ENCODE data around the gene GANAB. TPM values are rescaled to one million over a fixed set of nuclear protein-coding genes. Genes with fewer than 3 reads are reported as not detected.
A peak's percentile ranks its signal among the peaks of the same experiment; 100 is the strongest.

Gene GANAB
- polyA plus RNA-seq, 3 donors, result 99.7 to 116 (median 109) TPM

DNA sequence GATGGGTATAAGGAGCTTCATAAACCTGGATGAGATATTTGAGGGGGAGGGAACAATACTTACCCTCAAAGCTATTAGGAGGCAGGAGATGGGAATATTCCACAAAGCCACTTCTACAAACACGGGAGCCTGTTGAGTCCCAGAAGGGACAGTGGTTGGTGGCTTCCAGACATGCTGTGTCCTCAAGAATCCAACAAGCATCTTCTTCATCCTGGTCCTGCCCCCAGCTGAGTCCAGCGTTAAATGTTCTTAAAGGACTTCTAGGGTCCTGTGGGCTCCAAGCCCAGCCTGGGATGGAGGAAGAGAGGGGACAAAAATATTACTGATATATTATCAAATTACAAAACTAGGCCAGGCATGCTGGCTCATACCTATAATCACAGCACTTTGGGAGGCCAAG, 21.0 kb upstream of the GANAB start:
- peaks cover 66% of the 10 kb centered on the region for H3K79me2 ChIP-seq (ENCODE audit: insufficient read depth, low read length)
- peaks cover 58% of the 10 kb centered on the region for H3K4me1 Mint-ChIP-seq
- H4K20me1 ChIP-seq (ENCODE audit: insufficient read depth, low read length), result peaks cover 18% of the 10 kb centered on the region
- H3K27me3 ChIP-seq (ENCODE audit: control insufficient read depth in 2 of 2, insufficient read depth in 2 of 2, low read length in 2 of 2), result no peaks in the 10 kb centered on the region
- no peak overlapping the region for H3K9ac ChIP-seq (ENCODE audit: insufficient read depth, low read length, poor library complexity, severe bottlenecking)
- no peak overlapping the region for H3K4me3 Mint-ChIP-seq
- TF ChIP-seq, protein P1, sequence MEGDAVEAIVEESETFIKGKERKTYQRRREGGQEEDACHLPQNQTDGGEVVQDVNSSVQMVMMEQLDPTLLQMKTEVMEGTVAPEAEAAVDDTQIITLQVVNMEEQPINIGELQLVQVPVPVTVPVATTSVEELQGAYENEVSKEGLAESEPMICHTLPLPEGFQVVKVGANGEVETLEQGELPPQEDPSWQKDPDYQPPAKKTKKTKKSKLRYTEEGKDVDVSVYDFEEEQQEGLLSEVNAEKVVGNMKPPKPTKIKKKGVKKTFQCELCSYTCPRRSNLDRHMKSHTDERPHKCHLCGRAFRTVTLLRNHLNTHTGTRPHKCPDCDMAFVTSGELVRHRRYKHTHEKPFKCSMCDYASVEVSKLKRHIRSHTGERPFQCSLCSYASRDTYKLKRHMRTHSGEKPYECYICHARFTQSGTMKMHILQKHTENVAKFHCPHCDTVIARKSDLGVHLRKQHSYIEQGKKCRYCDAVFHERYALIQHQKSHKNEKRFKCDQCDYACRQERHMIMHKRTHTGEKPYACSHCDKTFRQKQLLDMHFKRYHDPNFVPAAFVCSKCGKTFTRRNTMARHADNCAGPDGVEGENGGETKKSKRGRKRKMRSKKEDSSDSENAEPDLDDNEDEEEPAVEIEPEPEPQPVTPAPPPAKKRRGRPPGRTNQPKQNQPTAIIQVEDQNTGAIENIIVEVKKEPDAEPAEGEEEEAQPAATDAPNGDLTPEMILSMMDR (IDR thresholded peaks at IDR 0.05), result no peak
- H3K4me3 ChIP-seq (replicated peaks in 1 of 3; ENCODE audit: low read depth in 2 of 3, low read length in 3 of 3), result no peak overlapping the region
- no peak overlapping the region for H2AFZ ChIP-seq (ENCODE audit: insufficient read depth, low read depth, low read length, poor library complexity, severe bottlenecking)
- H3K27me3 Mint-ChIP-seq (ENCODE audit: low read depth in 3 of 3), result no peaks in the 10 kb centered on the region
- peaks cover 11 to 26% of the 10 kb centered on the region in 2 donors for H3K36me3 Mint-ChIP-seq
- peak overlapping the region in 1 of 7 donors; percentile 13 for H3K27ac Mint-ChIP-seq
- peak overlapping the region in 1 of 2 donors; percentile 7 for H3K27ac ChIP-seq (ENCODE audit: low read depth in 1 of 2, low read length in 2 of 2)
- DNase-seq, result no peak
- no peaks in the 10 kb centered on the region for H3K9me3 ChIP-seq (replicated peaks in 1 of 2; ENCODE audit: control insufficient read depth in 1 of 2, insufficient read depth in 1 of 2, low read length in 2 of 2)
- no peak overlapping the region for H3K4me2 ChIP-seq (replicated peaks; ENCODE audit: extremely low read depth, low read length, poor library complexity, severe bottlenecking)
- intact Hi-C loops (cut with micrococcal nuclease), result no loop called here
- peaks cover 39 to 42% of the 10 kb centered on the region in 2 donors for H3K4me1 ChIP-seq (ENCODE audit: control insufficient read depth in 1 of 2, insufficient read depth in 2 of 2, low read length in 2 of 2)
- WGBS (ENCODE audit: insufficient coverage), result no CpG with 5 or more reads among the region's 2 CpGs
- peaks cover 10 to 18% of the 10 kb centered on the region in 2 donors for H3K36me3 ChIP-seq (replicated peaks in 1 of 2; ENCODE audit: control insufficient read depth in 1 of 2, insufficient read depth in 2 of 2, low read length in 2 of 2)
- peaks cover 0 to 2% (median 0%) of the 10 kb centered on the region in 7 donors for H3K9me3 Mint-ChIP-seq

DNA sequence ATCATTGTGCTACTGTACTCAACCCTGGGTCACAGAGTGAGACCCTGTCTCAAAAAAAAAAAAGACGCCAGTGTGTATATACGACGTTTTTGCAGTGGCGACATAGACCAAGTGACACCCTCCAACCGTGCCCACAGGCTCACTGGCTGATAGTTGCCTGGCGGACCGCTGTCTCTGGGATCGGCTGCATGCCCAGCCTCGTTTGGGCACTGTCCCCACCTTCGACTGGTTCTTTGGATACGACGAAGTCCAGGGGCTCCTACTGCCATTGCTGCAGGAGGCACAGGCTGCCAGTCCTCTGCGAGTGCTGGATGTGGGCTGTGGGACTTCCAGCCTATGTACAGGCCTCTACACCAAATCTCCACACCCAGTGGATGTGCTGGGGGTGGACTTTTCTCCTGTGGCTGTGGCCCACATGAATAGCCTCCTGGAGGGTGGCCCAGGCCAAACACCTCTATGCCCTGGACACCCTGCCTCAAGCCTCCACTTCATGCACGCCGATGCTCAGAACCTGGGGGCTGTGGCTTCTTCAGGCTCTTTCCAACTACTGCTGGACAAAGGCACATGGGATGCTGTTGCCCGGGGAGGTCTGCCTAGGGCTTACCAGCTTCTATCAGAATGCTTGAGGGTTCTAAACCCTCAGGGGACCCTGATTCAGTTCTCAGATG, 20.0 kb upstream of the GANAB start:
- Mint-ChIP-seq H3K4me3 (peak overlapping the region; percentile 92 to 97), H3K9me3 (no peaks in the 10 kb centered on the region), H3K27me3 (ENCODE audit: low read depth in 3 of 3) (no peaks in the 10 kb centered on the region), H3K36me3 (peaks cover 13 to 31% of the 10 kb centered on the region in 2 donors), H3K27ac (peak overlapping the region in 4 of 7 donors; percentile 33 to 92 (median 83)), H3K4me1 (peaks cover 54% of the 10 kb centered on the region)
- intact Hi-C loops (cut with micrococcal nuclease), result no loop called here
- Histone ChIP-seq H3K27ac (ENCODE audit: low read depth in 1 of 2, low read length in 2 of 2) (peak overlapping the region in 1 of 2 donors; percentile 86), H3K9ac (ENCODE audit: insufficient read depth, low read length, poor library complexity, severe bottlenecking) (peak overlapping the region; percentile 78), H4K20me1 (ENCODE audit: insufficient read depth, low read length) (peaks cover 18% of the 10 kb centered on the region), H3K36me3 (replicated peaks in 1 of 2; ENCODE audit: control insufficient read depth in 1 of 2, insufficient read depth in 2 of 2, low read length in 2 of 2) (peaks cover 10 to 26% of the 10 kb centered on the region in 2 donors), H3K4me3 (replicated peaks in 1 of 3; ENCODE audit: low read depth in 2 of 3, low read length in 3 of 3) (peak overlapping the region; percentile 70 to 99 (median 99)), H3K4me1 (ENCODE audit: control insufficient read depth in 1 of 2, insufficient read depth in 2 of 2, low read length in 2 of 2) (peaks cover 35 to 37% of the 10 kb centered on the region in 2 donors), H2AFZ (ENCODE audit: insufficient read depth, low read depth, low read length, poor library complexity, severe bottlenecking) (no peak overlapping the region), H3K27me3 (ENCODE audit: control insufficient read depth in 2 of 2, insufficient read depth in 2 of 2, low read length in 2 of 2) (no peaks in the 10 kb centered on the region), H3K9me3 (replicated peaks in 1 of 2; ENCODE audit: control insufficient read depth in 1 of 2, insufficient read depth in 1 of 2, low read length in 2 of 2) (no peaks in the 10 kb centered on the region), H3K4me2 (replicated peaks; ENCODE audit: extremely low read depth, low read length, poor library complexity, severe bottlenecking) (peak overlapping the region; percentile 90), H3K79me2 (ENCODE audit: insufficient read depth, low read length) (peaks cover 65% of the 10 kb centered on the region)
- 76% methylated on average over 12 of the region's 16 CpGs for WGBS (ENCODE audit: insufficient coverage)
- no peak for DNase-seq
- TF ChIP-seq, protein P1 (IDR thresholded peaks at IDR 0.05), result no peak
